ENCODE data around the gene SMKR1.
"Not testable (repeated sequence)": the region's sequence is repeated elsewhere in the genome, so short reads cannot be mapped to it uniquely, and the experiment has no call there.

SMKR1 gene

GRCh38 chr7:129530795-129531391, 28.6 kb downstream of the SMKR1 start:
- no peak for DNase-seq

DNA sequence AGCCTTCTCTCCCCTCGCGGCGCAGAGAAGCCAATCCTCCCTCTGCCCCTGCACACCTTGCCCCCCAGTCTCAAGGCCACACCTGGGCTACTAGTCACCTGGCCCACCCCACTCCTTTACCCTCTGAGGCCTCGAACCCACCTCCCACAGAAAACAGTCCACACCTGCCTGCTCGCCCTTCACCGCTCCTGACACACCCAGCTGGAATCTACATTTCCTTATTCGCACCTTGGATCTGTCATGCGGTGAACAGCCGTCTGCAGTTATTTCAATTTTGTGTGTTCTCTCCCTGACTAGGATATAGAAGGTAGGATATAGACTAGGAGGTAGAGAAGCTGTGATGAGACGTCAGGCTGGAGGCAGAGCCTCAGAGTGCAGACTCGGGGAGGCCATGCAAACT, 29.4 kb downstream of the SMKR1 start:
- no peak for DNase-seq

DNA sequence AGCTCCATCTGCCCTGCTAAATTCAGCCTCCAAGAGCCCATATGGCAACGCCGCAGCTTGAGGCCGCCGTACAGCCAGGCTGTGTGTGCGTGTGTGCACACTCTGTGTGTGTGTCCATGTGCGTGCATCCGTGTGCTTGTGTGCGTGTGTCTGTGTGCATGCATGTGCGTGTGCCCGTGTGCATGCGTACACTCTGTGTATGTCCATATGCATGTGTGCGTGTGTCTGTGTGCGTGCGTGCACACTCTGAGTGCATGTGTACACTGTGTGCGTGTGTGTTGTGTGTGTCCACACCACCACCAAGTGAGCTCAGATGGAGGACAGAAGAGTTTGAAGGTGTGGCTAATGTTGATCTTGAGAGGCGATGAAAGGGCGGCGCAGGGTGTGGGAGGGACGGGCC, 30.0 kb downstream of the SMKR1 start:
- no peak for DNase-seq

DNA sequence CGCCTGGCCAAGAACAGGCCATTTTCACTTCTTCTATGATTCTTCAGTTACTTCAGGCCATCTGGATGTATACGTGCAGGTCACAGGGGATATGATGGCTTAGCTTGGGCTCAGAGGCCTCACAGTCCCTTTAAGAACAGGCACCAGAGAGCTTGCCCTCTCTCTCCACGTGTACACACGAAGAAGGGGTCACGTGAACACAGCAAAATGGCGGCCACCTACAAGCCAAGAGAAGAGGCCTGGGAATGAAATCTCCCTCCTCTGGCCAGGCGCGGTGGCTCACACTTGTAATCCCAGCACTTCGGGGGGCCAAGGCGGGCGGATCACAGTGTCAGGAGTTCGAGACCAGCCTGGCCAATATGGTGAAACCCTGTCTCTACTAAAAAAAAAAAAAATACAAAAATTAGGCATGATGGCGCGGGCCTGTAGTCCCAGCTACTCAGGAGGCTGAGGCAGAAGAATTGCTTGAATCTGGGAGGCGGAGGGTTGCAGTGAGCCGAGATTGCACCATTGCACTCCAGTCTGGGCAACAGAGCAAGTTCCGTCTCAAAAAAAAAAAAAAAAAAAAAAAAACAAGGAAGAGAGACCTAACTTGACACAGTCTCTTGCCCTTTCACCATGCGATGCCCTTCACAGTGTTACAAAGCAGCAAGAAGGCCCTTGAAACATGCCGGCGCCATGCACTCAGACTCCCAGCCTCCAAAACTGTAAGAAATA, 32.4 kb downstream of the SMKR1 start:
- DNase-seq, result not testable (repeated sequence)

DNA sequence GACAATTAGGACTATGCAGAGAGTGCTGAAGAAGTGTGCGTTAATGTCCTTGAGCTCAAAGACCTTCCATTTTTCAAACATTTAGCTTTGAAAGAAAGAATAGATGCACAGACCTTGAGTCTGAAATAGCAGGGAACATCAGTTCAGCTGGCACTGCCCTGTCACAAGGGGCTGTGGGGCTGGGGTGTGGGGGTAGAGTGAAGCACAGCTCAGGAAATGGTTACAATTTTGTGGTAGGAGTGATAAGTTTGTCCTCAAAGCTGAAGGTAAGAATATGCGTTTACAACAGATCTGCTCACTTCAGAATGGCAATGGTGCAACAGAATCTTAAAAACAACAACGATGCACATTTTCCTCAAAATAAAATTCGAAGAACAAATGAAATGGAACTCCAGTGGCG, 33.6 kb downstream of the SMKR1 start:
- no peak for DNase-seq

GRCh38 chr7:129536323-129536722, 34.0 kb downstream of the SMKR1 start:
- DNase-seq, result no peak

GRCh38 chr7:129538790-129539189, 36.5 kb downstream of the SMKR1 start:
- DNase-seq, result no peak

DNA sequence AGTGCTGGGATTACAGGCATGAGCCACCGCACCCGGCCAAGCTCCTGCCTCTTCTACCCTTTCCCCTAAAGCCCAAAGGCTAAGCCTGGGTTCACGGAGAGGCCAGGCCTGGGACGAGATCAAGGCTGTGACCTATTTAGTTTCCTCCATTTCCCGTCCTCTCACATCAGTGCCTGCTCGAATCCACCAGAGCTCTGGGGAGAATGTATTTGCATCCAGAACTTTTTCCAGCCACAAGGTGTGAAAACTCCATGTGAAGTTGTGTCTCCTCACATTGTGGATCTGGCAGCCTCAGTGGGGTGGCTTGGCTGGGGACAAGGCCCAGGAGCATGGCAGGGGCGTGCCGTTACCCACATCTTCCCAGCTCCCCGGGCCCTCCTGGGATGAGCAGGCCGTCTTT, 38.0 kb downstream of the SMKR1 start:
- DNase-seq, result no peak

DNA sequence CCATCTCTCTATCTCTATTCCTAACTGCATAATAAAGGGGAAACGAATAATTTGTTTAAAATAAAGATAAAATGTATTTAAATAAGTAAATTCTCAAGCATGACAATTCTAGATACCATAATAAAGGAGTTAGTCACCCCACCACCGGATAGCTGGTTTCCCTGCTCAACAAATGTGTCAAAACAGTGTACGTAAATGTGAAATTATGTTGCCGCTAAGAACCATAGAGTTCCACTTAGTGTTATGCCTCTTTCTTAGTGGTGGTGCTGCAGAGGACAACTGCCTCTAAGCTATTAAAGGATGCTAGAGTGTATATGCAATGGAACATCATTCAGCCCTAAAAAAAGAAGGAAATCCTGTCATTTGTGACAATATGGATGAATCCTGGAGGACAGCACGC, 42.4 kb downstream of the SMKR1 start:
- no peak for DNase-seq

DNA sequence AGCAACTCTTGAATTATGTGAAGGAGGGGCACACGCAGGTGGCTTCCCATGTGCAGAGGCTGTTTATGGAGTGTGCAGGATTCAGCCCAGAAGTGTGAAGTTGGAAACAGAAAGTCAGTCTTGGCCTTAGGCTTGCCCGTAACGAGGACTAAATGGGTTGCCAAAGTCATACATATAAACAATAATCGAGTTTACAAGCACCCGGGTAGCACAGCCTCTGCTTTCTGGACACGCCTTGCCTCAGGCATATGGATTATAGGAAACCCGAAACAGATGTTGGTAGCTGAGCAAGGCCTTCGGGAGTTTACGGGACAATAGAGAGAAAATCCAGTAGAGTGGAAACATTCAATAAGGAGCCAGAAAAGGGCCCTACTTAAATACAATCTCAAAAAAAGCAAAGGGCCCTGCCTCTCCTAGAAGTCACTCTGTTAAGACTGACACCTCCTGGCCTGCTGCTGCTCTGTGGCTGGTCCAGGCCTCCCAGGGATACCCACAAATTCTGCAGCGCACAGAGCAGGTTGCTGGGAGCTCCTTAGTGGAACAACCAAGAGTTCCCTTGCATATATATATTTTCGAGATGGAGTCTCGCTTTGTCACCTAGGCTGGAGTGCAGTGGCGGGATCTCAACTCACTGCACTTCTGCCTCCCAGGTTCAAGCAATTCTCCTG, 48.5 kb downstream of the SMKR1 start:
- no peak for DNase-seq

GRCh38 chr7:129553899-129554461, 51.6 kb downstream of the SMKR1 start:
- peak; percentile 73 for DNase-seq

GRCh38 chr7:129556607-129557133, 54.3 kb downstream of the SMKR1 start:
- no peak for DNase-seq

GRCh38 chr7:129557686-129558481, 55.6 kb downstream of the SMKR1 start:
- DNase-seq, result peak; percentile 21

GRCh38 chr7:129559564-129559963, 57.2 kb downstream of the SMKR1 start:
- DNase-seq, result no peak

GRCh38 chr7:129560831-129561230, 58.5 kb downstream of the SMKR1 start:
- DNase-seq, result no peak

GRCh38 chr7:129561677-129562359, 59.5 kb downstream of the SMKR1 start:
- no peak for DNase-seq

Measured in RPMI8226 (cell line).